GM23248 (cell line): ENCODE measurements around the gene CEP63.

ENCODE experiments used
- EZH2 ChIP-seq: fragments of 200-600 bp; sonication (generic); IDR thresholded peaks from 2 replicates; pipeline ENCODE4 v1.6.1; 2018; ENCODE audit warnings: antibody characterized with exemption, mild to moderate bottlenecking; ENCODE audit not compliant: insufficient read depth, poor library complexity, severe bottlenecking
- EZH2phosphoT487 ChIP-seq: fragments of 200-600 bp; sonication (generic); IDR thresholded peaks from 2 replicates; pipeline ENCODE4 v1.6.1; 2018; ENCODE audit warnings: antibody characterized with exemption, moderate library complexity, mild to moderate bottlenecking, low read depth; ENCODE audit not compliant: insufficient read depth

- TF ChIP-seq EZH2phosphoT487 = no peak
- TF ChIP-seq EZH2 = no peak
These were observed 5.3 kb upstream of the CEP63 start for GRCh38 chr3:134480546-134480945.
